HG03196 (cell line): Measurements from ENCODE around the gene CPVL.

ENCODE experiments used
- ATAC-seq: cut with Tn5 transposase; IDR thresholded peaks from one replicate; pipeline ENCODE4 v1.9.1; 2021; ENCODE audit not compliant: unreplicated experiment

CPVL gene

DNA sequence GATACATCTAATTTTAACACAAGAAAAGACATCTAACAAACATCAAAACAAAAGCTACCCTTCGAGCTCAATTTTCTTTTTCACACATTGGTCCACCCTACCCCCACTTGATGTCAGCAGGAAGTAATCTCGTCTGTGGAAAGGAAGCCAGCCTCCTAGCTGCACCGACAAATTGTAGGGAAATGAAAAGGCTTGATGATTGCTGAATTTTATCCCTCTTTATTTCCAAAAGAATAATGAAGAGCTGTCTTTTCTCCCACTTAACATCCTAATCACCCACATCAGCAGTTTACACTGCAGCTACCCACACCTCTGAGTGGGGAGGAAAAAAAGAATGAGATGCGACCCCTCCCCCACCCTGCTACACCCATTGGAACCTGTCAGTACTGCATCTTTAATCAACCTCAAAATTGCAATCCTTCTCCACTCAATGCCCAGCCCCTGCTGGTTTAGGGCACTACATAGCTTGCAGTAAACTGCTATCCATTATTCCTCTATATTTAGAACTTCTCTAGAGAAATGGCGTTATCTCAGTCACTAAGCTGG is 10.6 kb upstream of the CPVL start:
- ATAC-seq, result no peak

GRCh38 chr7:29154076-29154475 is 7.7 kb upstream of the CPVL start:
- no peak for ATAC-seq

GRCh38 chr7:29150856-29151255 is 4.5 kb upstream of the CPVL start:
- no peak for ATAC-seq

DNA sequence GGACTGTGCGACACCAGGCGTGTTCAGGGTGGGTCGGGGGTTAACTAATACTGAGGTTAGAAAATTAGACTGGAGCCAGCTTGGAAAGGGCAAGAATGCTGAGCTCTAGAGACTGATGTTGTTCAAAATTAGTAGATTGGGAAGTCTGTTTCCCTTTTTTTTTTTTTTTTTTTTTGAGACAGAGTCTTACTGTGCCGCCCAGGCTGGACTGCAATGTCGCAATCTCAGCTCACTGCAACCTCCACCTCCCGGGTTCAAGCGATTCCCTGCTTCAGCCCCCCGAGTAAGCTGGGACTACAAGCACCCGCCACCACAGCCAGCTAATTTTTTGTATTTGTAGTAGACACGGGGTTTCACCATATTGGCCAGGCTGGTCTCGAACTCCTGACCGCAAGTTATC is 2.7 kb upstream of the CPVL start:
- no peak for ATAC-seq

DNA sequence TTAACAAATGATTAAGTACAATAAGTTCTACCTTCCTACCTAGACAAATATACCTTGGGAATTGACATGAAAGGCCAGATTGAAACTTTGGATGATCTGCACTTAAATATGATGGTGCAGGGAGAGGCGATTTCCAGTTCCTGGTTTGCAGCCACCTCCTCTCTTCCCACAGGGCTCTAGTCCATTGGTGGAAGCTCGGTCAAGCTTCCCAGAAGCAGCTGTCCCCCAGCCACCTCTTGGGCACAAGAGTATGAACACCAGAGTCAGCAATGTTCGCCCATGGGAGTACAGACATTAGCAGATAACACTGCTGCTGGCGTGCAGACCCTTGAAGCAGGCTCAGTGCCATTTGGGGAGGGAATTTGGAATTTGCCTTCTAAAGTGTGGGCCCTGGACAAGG is 1.5 kb upstream of the CPVL start:
- no peak for ATAC-seq

DNA sequence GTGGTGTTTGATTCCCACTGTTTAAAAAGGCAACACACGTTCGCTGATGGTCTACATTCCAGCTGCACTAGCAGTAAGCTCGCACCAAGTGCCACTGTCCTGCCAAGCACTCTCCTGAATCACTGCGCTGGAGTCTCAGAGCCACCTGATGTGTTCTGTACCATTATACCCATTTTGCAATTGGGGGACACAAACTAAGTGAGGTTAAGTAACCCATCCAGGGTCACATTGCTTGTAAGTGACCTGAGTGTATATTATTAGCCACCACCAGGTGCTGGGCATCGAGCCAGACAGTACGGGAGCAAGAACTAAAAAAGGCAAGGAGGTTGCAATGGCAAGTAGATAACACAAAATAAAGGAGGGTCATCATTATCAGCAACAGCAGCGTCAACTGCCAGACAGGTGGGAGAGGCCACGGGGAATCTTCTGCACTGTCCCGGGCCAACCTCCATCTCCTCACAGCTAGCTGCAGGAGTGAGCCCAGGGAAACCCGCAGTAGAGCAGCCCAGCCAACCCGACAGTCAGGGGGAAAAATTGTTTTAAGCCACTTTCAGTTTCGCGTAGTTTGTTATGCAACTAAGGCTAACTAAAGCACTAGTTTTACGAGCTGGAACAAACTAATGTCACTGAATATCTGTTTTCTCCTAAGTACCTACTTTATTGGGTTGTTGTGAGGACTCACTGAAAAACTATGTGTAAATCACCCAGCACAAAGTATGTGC is 712 bp upstream of the CPVL start:
- ATAC-seq, result no peak

- no peak for ATAC-seq
These were observed 732 bp downstream of the CPVL start for GRCh38 chr7:29145553-29146056.

GRCh38 chr7:29143751-29144150 is 2.6 kb downstream of the CPVL start:
- ATAC-seq, result no peak

- no peak for ATAC-seq
These were observed 4.2 kb downstream of the CPVL start for GRCh38 chr7:29142021-29142727.

GRCh38 chr7:29140873-29141468 is 5.4 kb downstream of the CPVL start:
- no peak for ATAC-seq

- ATAC-seq, result no peak
These were observed 6.5 kb downstream of the CPVL start for GRCh38 chr7:29139796-29140195.

- ATAC-seq, result no peak
These were observed 7.1 kb downstream of the CPVL start for GRCh38 chr7:29139191-29139590.

DNA sequence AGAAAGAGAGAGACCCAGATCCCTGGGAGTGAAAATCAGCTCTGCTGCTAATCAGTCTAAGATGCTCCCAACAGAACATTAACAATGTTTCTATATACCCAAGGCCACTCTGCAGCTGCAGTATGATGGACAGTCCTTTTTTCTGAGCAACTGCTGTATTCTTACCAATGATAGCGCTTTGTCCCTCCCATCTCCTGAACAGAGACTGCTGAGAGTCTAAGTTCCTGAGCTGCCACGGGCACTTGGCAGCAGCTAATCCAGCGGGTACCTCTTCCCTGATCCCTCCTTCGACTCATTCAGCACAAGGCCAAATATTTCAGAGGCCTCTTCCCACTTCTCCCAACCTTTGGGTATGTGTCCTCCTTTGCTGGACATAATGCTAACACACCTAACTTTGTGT is 7.7 kb downstream of the CPVL start:
- no peak for ATAC-seq

DNA sequence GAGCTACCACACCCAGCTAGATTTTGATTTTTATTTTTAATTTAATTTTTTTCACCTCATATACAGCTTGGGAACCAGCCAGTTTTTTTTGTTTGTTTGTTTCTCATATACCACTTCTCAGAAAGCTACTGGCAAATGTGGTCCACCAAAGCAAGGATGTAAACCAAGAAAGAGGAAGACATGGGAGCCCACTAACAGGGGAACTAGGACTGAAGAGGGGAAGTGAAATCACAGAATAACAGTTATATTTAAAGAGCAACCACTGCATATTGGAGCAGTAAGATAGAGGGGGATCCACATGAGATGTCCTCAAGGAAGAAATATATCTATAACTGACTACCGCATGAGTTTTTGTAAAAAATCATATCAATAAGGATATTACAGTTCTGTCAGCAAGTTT is 10.5 kb downstream of the CPVL start:
- no peak for ATAC-seq

DNA sequence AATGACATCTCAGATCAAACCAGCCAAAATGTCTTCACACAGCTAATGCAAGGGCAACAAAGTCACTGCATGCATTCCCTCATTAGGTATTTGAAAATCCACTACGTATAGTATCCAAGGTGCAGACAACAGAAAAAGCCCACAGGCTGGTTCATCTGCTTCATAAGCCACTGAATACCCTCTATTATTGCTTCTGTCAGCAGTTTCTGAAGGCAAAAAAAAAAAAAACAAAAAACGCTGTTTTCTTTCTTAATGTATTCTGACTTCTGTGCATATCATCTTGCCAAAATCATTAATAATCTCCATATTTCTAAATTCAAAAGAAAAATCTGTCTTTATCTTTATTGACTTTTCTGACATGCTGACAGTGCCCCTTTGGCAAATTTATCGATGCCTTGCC is 13.4 kb downstream of the CPVL start:
- ATAC-seq, result no peak

DNA sequence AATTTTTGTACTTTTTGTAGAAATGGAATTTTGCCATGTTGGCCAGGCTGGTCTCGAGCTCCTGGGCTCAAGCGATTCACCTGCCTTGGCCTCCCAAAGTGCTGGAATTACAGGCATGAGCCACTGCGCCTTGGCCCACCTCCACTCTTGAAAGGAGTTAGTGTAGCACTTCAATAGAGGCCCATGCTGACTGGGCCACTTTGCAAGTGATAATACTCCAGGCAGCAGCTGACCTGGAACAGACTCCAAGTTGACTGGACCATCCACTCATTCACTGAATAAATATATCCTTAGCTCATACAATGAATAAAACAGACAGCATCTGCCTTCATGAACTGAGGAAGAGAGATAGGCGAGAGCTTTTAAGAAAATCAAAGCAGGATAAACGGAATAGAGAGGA is 14.7 kb downstream of the CPVL start:
- no peak for ATAC-seq

GRCh38 chr7:29130096-29130495 is 16.2 kb downstream of the CPVL start:
- ATAC-seq, result no peak

DNA sequence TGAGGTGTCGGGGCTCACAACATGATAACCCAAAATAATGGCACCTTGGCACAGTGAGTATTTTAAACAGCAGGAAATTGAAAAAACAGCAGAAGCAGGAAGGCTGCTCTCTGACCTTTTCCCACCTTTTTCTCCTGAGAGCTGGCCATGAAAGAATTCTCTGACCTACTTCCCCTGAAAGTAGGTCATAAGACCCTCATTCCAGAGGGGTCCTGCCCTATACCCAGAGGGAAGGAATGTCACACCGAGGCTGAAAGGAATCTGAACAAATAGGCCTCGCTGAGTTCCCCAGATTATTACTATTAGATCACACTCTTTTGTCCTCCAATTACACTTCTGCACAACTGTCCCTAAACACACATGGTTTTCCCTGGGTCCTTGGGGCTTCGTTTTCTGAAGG is 18.8 kb downstream of the CPVL start:
- no peak for ATAC-seq

DNA sequence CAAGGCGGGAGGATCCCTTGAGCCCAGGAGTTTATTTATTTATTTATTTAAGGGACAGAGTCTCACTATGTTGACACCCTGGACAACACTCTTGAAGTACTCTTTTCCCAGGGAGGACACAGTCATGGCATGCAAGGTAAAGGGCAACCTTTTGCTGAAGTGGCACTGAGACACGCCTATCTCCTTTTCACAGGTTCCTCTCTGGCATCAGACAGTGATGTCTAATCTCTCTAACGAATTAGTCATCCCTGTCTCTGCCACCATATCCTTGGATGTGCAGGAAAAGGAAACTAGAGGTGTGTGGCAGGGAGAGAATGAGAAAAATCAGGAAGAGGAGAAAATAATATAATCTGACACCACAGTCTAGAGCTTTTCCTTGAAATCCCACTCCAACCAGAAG is 19.5 kb downstream of the CPVL start:
- ATAC-seq, result no peak

GRCh38 chr7:29123626-29124190 is 22.6 kb downstream of the CPVL start:
- ATAC-seq, result no peak

- ATAC-seq, result no peak
These were observed 23.6 kb downstream of the CPVL start for GRCh38 chr7:29122759-29123158.

DNA sequence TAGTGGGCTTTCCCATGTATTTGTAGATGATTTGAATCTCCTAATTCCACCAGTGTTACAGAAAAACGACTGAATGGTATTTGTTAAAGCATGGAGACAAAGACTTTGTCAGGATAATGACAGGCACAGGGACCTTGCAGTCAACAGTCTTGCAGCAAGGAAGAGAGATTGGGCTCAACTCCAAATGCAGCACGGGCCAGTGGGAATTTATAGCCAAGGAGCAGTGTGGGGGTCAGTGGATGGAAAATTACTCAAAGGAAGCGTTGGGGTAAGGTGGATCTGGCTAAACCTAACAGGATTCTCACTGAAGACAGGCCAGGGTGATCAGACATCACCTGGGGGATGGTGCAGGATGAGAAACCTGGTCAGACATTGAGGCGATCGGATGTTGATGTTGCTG is 24.3 kb downstream of the CPVL start:
- no peak for ATAC-seq
